ENCODE measurements around the gene IFI30.
"Not testable (repeated sequence)": the region's sequence is repeated elsewhere in the genome, so short reads cannot be mapped to it uniquely, and the experiment has no call there.

IFI30 gene

DNA sequence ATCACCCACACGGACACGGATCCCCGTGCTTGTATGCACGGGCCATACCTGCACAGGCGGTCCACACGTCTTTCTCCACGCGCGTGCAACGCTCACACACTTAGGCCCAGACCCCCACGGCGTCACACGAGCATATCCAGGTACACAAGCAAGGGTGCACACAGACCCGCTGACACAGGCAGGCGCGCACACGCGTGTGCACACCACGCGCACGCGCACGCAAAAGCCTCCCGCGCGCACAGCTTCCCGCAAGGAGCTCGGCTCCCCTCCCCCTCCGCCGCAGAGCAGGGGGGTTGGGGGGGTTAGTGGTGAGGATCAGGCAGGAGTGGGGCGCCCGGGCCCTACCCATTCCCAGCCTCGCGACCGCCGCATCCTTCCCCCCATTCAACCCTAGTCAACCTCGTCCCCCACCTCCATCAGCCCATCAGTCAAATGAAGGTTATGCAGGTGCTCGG, 29.8 kb downstream of the IFI30 start:
- Histone ChIP-seq H3K9ac (ENCODE audit: low read length in 2 of 2) (peak overlapping the region; percentile 47), H3K4me3 (ENCODE audit: low read length in 2 of 2) (peak overlapping the region; percentile 90 to 92), H3K4me1 (ENCODE audit: control insufficient read depth, insufficient read depth, low read length) (peaks cover 33% of the 10 kb centered on the region), H3K27ac (ENCODE audit: low read length) (peak overlapping the region; percentile 53), H3K9me3 (ENCODE audit: control insufficient read depth in 2 of 2, low read length in 2 of 2) (no peaks in the 10 kb centered on the region), H3K27me3 (ENCODE audit: control insufficient read depth in 1 of 2, insufficient read depth in 2 of 2, low read length in 2 of 2) (no peaks in the 10 kb centered on the region), H3K36me3 (ENCODE audit: control insufficient read depth in 2 of 2, insufficient read depth in 2 of 2, low read length in 2 of 2) (peaks cover 0 to 15% of the 10 kb centered on the region in 2 donors)

DNA sequence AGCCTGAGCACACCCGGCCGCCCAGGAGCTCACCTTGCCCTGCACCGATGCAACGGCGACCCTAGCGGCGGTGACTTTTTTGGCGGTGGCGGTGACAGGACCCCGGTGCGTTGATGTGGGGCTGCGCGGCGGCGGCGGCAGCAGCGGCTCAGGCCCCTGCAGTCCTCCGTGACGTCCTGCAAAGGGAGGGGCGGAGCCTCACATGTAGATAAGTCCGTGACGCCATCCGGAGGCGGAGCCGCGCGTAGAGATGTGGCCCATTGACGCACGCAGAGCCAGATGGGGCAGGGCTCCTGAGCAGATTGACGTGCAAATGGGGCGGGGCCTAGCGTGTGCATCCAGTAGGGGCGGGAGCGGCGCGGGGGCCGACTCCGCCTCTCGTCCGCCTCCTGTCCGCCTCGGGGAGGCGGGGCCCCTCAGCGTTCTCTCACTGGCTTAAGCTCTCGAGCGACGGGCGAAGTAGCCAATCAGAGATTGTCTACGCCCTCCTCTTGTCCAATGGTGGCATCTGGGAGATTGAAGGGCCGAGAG, 30.3 kb downstream of the IFI30 start, which contains the start of gene RAB3A:
TSS of gene RAB3A (minus strand) at position 180 of the 531 bp plus-strand sequence. CDS start 1,302 bp downstream, outside the sequence.
- peaks cover 0 to 11% of the 10 kb centered on the region in 2 donors for H3K36me3 ChIP-seq (ENCODE audit: control insufficient read depth in 2 of 2, insufficient read depth in 2 of 2, low read length in 2 of 2)
- peak within 1 kb of the TSS; percentile 86 to 97 for H3K9ac ChIP-seq (ENCODE audit: low read length in 2 of 2)
- H3K9me3 ChIP-seq (ENCODE audit: control insufficient read depth in 2 of 2, low read length in 2 of 2): no peaks in the 10 kb centered on the region
- peaks cover 0 to 3% of the 10 kb centered on the region in 2 donors for H3K27me3 ChIP-seq (ENCODE audit: control insufficient read depth in 1 of 2, insufficient read depth in 2 of 2, low read length in 2 of 2)
- H3K4me3 ChIP-seq (ENCODE audit: low read length in 2 of 2): peak within 1 kb of the TSS; percentile 90 to 92
- peaks cover 33% of the 10 kb centered on the region for H3K4me1 ChIP-seq (ENCODE audit: control insufficient read depth, insufficient read depth, low read length)
- H3K27ac ChIP-seq (ENCODE audit: low read length): peak within 1 kb of the TSS; percentile 100

DNA sequence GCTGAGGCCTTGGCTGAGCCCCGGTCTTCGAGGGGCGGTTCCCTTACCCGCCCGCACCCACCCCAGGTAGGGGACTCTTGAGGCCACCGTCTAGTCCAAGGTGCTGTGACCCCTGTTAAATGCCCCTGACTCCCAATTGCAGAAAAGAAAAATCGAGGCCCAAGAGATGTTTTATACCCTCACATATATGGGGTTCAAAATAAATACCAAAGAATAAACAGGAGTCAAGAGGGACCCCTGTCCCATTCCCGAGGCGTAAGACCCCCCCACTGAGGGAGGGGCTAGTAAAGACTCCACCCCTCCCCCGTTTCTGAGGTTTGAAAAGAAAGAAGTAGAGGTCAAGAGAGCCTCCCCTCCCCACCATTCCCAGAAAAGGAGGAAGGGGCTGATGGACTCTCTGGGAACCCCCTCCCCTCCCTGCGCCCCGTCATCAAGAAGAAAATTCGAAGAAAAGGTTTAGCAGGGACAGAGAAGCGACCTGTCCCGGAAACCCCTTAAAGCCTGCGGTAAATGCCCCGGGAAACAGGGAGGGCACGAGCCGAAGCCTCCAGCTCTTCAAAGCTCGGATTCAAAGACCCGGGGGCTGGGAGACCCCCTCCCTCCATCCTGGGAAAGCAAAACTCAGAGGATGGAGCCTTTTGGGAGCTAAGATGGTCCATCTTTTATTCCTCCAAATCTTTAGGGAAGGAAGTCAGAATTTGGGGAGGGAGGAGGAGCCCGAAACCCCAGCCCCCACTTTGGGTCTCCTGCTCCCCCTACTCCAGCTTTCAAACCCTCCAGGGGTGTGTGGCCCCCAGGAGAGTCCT, 31.0 kb downstream of the IFI30 start:
- H3K36me3 ChIP-seq (ENCODE audit: control insufficient read depth in 2 of 2, insufficient read depth in 2 of 2, low read length in 2 of 2): peaks cover 0 to 9% of the 10 kb centered on the region in 2 donors
- peak overlapping the region; percentile 86 to 97 for H3K9ac ChIP-seq (ENCODE audit: low read length in 2 of 2)
- H3K4me3 ChIP-seq (ENCODE audit: low read length in 2 of 2): peak overlapping the region; percentile 78 to 80
- H3K4me1 ChIP-seq (ENCODE audit: control insufficient read depth, insufficient read depth, low read length): peaks cover 33% of the 10 kb centered on the region
- H3K27ac ChIP-seq (ENCODE audit: low read length): peak overlapping the region; percentile 100
- H3K27me3 ChIP-seq (ENCODE audit: control insufficient read depth in 1 of 2, insufficient read depth in 2 of 2, low read length in 2 of 2): peaks cover 0 to 3% of the 10 kb centered on the region in 2 donors
- no peaks in the 10 kb centered on the region for H3K9me3 ChIP-seq (ENCODE audit: control insufficient read depth in 2 of 2, low read length in 2 of 2)

DNA sequence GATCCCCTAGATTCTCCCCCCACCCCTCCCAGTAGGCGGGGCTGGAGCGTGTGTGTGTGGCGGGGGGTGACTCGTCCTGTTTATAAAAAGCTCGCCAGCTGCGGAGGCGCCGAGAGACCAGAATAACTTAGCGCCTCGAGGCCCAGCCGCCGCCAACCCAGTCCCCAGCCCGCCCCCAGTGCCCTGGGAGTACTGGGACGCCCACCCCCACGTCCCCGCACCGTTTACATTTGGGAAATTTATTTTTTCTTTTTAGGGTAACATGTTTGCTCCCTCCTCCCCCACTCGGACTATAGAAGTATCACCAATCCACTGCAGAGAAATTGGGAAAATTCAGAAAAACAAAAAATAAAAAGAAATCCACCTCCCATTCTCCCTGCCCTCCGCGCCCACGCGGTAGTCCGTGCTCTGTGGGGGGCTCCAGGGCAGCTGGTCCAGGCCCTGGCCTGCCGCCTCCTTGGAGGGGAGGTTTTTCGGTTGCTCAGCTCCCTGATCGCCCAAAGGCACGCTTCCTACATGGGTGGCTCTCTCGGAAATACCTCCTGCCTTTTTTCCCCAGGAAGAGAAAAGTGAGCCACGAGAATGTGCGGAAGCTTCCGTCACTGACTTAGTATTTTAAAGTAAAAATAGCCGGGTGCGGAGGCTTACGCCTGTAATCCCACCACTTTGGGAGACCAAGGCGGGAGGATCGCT, 31.7 kb downstream of the IFI30 start:
- peak overlapping the region; percentile 86 to 97 for H3K9ac ChIP-seq (ENCODE audit: low read length in 2 of 2)

DNA sequence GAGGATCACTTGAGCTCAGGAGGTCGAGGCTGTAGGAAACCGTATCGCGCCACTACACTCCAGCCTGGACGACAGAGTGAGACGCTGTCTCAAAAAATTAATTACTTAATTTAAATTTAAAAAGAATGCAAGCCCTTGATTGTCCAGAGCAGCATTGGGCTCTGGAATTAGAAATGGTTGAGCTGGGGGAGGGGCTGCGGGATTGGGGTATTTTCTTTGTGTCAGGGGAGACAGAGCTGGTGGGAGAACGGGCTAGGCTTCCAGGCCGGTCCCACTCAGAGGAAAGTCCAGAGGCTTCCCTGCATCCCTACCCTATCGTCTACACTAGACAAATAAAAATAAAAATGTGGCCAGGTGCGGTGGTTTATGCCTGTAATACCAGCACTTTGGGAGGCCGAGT, 32.4 kb downstream of the IFI30 start:
- Histone ChIP-seq H3K27ac (ENCODE audit: low read length) (peak overlapping the region; percentile 100), H3K36me3 (ENCODE audit: control insufficient read depth in 2 of 2, insufficient read depth in 2 of 2, low read length in 2 of 2) (peaks cover 0 to 5% of the 10 kb centered on the region in 2 donors), H3K9me3 (ENCODE audit: control insufficient read depth in 2 of 2, low read length in 2 of 2) (no peaks in the 10 kb centered on the region), H3K4me3 (ENCODE audit: low read length in 2 of 2) (peak overlapping the region in 1 of 2 donors; percentile 78), H3K4me1 (ENCODE audit: control insufficient read depth, insufficient read depth, low read length) (peaks cover 30% of the 10 kb centered on the region), H3K27me3 (ENCODE audit: control insufficient read depth in 1 of 2, insufficient read depth in 2 of 2, low read length in 2 of 2) (peaks cover 0 to 3% of the 10 kb centered on the region in 2 donors), H3K9ac (ENCODE audit: low read length in 2 of 2) (no peak overlapping the region)

More for the DNA sequence above, 31.7 kb downstream of the IFI30 start:
- Histone ChIP-seq H3K27me3 (ENCODE audit: control insufficient read depth in 1 of 2, insufficient read depth in 2 of 2, low read length in 2 of 2) (peaks cover 0 to 3% of the 10 kb centered on the region in 2 donors), H3K27ac (ENCODE audit: low read length) (peak overlapping the region; percentile 100), H3K9me3 (ENCODE audit: control insufficient read depth in 2 of 2, low read length in 2 of 2) (no peaks in the 10 kb centered on the region), H3K4me1 (ENCODE audit: control insufficient read depth, insufficient read depth, low read length) (peaks cover 33% of the 10 kb centered on the region), H3K36me3 (ENCODE audit: control insufficient read depth in 2 of 2, insufficient read depth in 2 of 2, low read length in 2 of 2) (peaks cover 0 to 7% of the 10 kb centered on the region in 2 donors), H3K4me3 (ENCODE audit: low read length in 2 of 2) (peak overlapping the region; percentile 78 to 80)

GRCh38 chr19:18208098-18208951, 34.7 kb downstream of the IFI30 start:
- H3K4me3 ChIP-seq (ENCODE audit: low read length in 2 of 2): no peak overlapping the region
- no peaks in the 10 kb centered on the region for H3K36me3 ChIP-seq (ENCODE audit: control insufficient read depth in 2 of 2, insufficient read depth in 2 of 2, low read length in 2 of 2)
- H3K9me3 ChIP-seq (ENCODE audit: control insufficient read depth in 2 of 2, low read length in 2 of 2): no peaks in the 10 kb centered on the region
- no peak overlapping the region for H3K27ac ChIP-seq (ENCODE audit: low read length)
- no peak overlapping the region for H3K9ac ChIP-seq (ENCODE audit: low read length in 2 of 2)
- H3K4me1 ChIP-seq (ENCODE audit: control insufficient read depth, insufficient read depth, low read length): peaks cover 19% of the 10 kb centered on the region
- peaks cover 0 to 3% of the 10 kb centered on the region in 2 donors for H3K27me3 ChIP-seq (ENCODE audit: control insufficient read depth in 1 of 2, insufficient read depth in 2 of 2, low read length in 2 of 2)

- not testable (repeated sequence) for H3K9me3 ChIP-seq (ENCODE audit: control insufficient read depth in 2 of 2, low read length in 2 of 2); H3K36me3 ChIP-seq (ENCODE audit: control insufficient read depth in 2 of 2, insufficient read depth in 2 of 2, low read length in 2 of 2); H3K9ac ChIP-seq (ENCODE audit: low read length in 2 of 2); H3K27ac ChIP-seq (ENCODE audit: low read length); H3K4me3 ChIP-seq (ENCODE audit: low read length in 2 of 2); H3K27me3 ChIP-seq (ENCODE audit: control insufficient read depth in 1 of 2, insufficient read depth in 2 of 2, low read length in 2 of 2)
- H3K4me1 ChIP-seq (ENCODE audit: control insufficient read depth, insufficient read depth, low read length): peaks cover 12% of the 10 kb centered on the region
Observed at GRCh38 chr19:18209912-18210311, 36.3 kb downstream of the IFI30 start.

- peaks cover 0 to 3% of the 10 kb centered on the region in 2 donors for H3K27me3 ChIP-seq (ENCODE audit: control insufficient read depth in 1 of 2, insufficient read depth in 2 of 2, low read length in 2 of 2)
Observed at GRCh38 chr19:18211683-18212082, 38.1 kb downstream of the IFI30 start.

DNA sequence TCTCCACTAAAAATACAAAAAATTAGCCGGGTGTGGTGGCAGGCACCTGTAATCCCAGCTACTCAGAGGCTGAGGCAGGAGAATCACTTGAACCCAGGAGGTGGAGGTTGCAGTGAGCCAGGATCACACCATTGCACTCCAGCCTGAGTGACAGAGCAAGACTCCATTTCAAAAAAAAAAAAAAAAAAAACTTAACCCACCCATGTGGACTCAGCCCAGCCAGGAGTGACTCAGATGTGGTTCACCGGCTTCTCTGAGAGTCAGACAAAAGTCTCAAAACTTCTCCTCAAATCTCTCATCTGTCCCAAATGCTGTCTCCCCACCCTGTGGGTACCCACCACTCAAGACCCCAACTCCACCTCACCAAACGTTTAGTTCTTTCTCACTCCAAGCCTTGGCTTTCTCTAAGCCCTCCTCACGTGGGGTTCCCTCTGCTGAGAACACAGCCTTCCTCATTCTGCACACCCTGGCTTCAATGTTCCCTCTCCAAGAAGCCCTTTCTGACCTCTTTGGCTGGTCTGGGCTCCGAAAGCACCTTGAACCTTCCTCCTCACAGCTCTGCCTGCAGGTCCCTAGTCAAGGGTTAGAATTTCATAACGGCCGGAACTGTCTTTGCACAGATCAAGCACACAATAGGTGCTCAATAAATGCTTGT, 41.3 kb downstream of the IFI30 start:
- H3K9ac ChIP-seq (ENCODE audit: low read length in 2 of 2): no peak overlapping the region
- H3K9me3 ChIP-seq (ENCODE audit: control insufficient read depth in 2 of 2, low read length in 2 of 2): no peaks in the 10 kb centered on the region
- no peaks in the 10 kb centered on the region for H3K4me1 ChIP-seq (ENCODE audit: control insufficient read depth, insufficient read depth, low read length)
- no peak overlapping the region for H3K4me3 ChIP-seq (ENCODE audit: low read length in 2 of 2)
- no peak overlapping the region for H3K27ac ChIP-seq (ENCODE audit: low read length)
- H3K36me3 ChIP-seq (ENCODE audit: control insufficient read depth in 2 of 2, insufficient read depth in 2 of 2, low read length in 2 of 2): no peaks in the 10 kb centered on the region
- no peaks in the 10 kb centered on the region for H3K27me3 ChIP-seq (ENCODE audit: control insufficient read depth in 1 of 2, insufficient read depth in 2 of 2, low read length in 2 of 2)

More at GRCh38 chr19:18211683-18212082, 38.1 kb downstream of the IFI30 start:
- H3K4me1 ChIP-seq (ENCODE audit: control insufficient read depth, insufficient read depth, low read length): peaks cover 3% of the 10 kb centered on the region
- H3K36me3 ChIP-seq (ENCODE audit: control insufficient read depth in 2 of 2, insufficient read depth in 2 of 2, low read length in 2 of 2): no peaks in the 10 kb centered on the region
- H3K4me3 ChIP-seq (ENCODE audit: low read length in 2 of 2): no peak overlapping the region
- H3K9me3 ChIP-seq (ENCODE audit: control insufficient read depth in 2 of 2, low read length in 2 of 2): no peaks in the 10 kb centered on the region
- H3K9ac ChIP-seq (ENCODE audit: low read length in 2 of 2): no peak overlapping the region
- no peak overlapping the region for H3K27ac ChIP-seq (ENCODE audit: low read length)
